Neural crest cell (in vitro differentiated cells): Measurements from ENCODE around the gene IMPDH1. TPM values are rescaled to one million over a fixed set of nuclear protein-coding genes. Genes with fewer than 3 reads are reported as not detected.

ENCODE experiments used
- DNase-seq: peaks from one replicate; pipeline ENCODE4 v3.0.0; 2021; ENCODE audit warnings: low read depth, mixed read lengths, low spot score
- H3K27ac Mint-ChIP-seq: one replicate; pipeline ENCODE4 v1.8.0; 2021; ENCODE audit warnings: mild to moderate bottlenecking, mixed read lengths; ENCODE audit not compliant: unreplicated experiment
- H3K27me3 Mint-ChIP-seq: 2 replicates; pipeline ENCODE4 v1.8.0; 2021; ENCODE audit warnings: low read depth, mild to moderate bottlenecking, mixed read lengths
- H3K36me3 Mint-ChIP-seq: 2 replicates; pipeline ENCODE4 v1.8.0; 2021; ENCODE audit warnings: low read depth, mild to moderate bottlenecking, mixed read lengths
- H3K4me1 Mint-ChIP-seq: 2 replicates; pipeline ENCODE4 v1.8.0; 2021; ENCODE audit warnings: mixed read lengths
- H3K4me3 Mint-ChIP-seq: one replicate; pipeline ENCODE4 v1.8.0; 2021; ENCODE audit warnings: mild to moderate bottlenecking, mixed read lengths
- H3K9me3 Mint-ChIP-seq: 2 replicates; pipeline ENCODE4 v1.8.0; 2021; ENCODE audit warnings: mixed read lengths
- CTCF ChIP-seq: fragments of 200-600 bp; sonication (generic); conservative IDR thresholded peaks from 2 replicates; pipeline ENCODE4 v1.5.0; 2021; ENCODE audit warnings: antibody characterized with exemption, mild to moderate bottlenecking
- total RNA-seq: library from RNA; stranded (reverse); gene quantifications from 2 replicates; pipeline ENCODE4 v1.2.1, GENCODE V29; 2021

The IMPDH1 gene
- total RNA-seq, 1 donor from 2014 or later: 56.7 TPM

- Mint-ChIP-seq H3K9me3 (no peaks in the 10 kb centered on the region), H3K36me3 (no peaks in the 10 kb centered on the region), H3K4me3 (no peak overlapping the region), H3K27me3 (peaks cover 66% of the 10 kb centered on the region), H3K4me1 (peaks cover 6% of the 10 kb centered on the region), H3K27ac (no peak overlapping the region)
- DNase-seq: no peak
- no peak for TF ChIP-seq CTCF
These were observed 43.5 kb downstream of the IMPDH1 start for GRCh38 chr7:128366300-128366699.

GRCh38 chr7:128365432-128365831, 44.4 kb downstream of the IMPDH1 start:
- Mint-ChIP-seq H3K27me3 (peaks cover 73% of the 10 kb centered on the region), H3K4me1 (peaks cover 12% of the 10 kb centered on the region), H3K27ac (no peak overlapping the region), H3K4me3 (no peak overlapping the region), H3K9me3 (no peaks in the 10 kb centered on the region), H3K36me3 (no peaks in the 10 kb centered on the region)
- TF ChIP-seq CTCF: no peak
- DNase-seq: no peak

- peaks cover 12% of the 10 kb centered on the region for H3K4me1 Mint-ChIP-seq
- H3K4me3 Mint-ChIP-seq: no peak overlapping the region
- no peak for TF ChIP-seq CTCF
- no peak for DNase-seq
- H3K9me3 Mint-ChIP-seq: no peaks in the 10 kb centered on the region
- H3K27me3 Mint-ChIP-seq: peaks cover 81% of the 10 kb centered on the region
- no peaks in the 10 kb centered on the region for H3K36me3 Mint-ChIP-seq
- no peak overlapping the region for H3K27ac Mint-ChIP-seq
These were observed 45.5 kb downstream of the IMPDH1 start for GRCh38 chr7:128364166-128364870.

DNA sequence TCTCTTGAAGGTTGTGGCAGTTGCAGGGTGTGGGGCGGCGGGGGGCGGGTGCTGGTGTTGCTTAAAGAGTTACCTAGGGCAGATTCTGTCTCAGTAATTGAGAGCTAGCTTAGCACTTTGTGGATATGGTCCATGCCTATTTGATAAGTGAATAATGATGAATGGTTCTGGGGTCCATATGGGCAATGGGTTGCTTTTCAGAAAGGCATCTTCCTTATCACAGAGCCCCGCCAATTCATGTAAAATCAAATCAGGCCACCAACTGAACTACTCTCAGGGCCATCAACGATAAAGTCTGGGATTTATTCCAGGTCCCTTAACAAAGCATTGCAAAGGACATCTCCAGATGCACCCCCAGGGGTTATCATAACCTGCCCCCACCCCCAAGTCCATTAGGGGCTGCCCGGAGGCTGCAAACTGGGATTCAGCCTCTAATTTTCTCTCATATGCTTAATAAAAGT, 46.5 kb downstream of the IMPDH1 start:
- Mint-ChIP-seq H3K9me3 (no peaks in the 10 kb centered on the region), H3K27me3 (peaks cover 86% of the 10 kb centered on the region), H3K27ac (no peak overlapping the region), H3K4me3 (peak overlapping the region; percentile 45), H3K4me1 (peaks cover 18% of the 10 kb centered on the region), H3K36me3 (no peaks in the 10 kb centered on the region)
- no peak for TF ChIP-seq CTCF
- DNase-seq: no peak

DNA sequence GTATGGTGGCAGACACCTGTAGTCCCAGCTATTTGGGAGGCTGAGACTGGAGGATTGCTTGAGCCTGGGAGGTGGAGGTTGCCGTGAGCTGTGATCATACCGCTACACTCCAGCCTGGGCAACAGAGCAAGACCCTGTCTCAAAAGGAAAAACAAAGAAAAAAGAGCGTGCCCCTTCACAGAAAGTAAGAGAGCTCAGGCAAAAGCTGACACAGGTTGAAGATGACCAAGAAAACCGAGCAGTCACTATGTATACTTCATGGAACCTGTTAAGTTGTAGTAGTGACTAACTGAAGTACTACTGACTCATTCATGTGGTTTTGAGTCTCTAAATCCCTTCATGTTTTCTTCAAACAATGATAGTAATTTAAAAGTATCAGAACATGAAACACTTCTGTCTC, 47.1 kb downstream of the IMPDH1 start:
- H3K27ac Mint-ChIP-seq: no peak overlapping the region
- no peaks in the 10 kb centered on the region for H3K36me3 Mint-ChIP-seq
- no peak for DNase-seq
- TF ChIP-seq CTCF: no peak
- no peaks in the 10 kb centered on the region for H3K9me3 Mint-ChIP-seq
- H3K4me1 Mint-ChIP-seq: peaks cover 23% of the 10 kb centered on the region
- H3K4me3 Mint-ChIP-seq: peak overlapping the region; percentile 66
- H3K27me3 Mint-ChIP-seq: peaks cover 87% of the 10 kb centered on the region
